Measurements from ENCODE around the gene CEMIP.

Gene CEMIP

GRCh38 chr15:80926126-80926525 lies 147.0 kb downstream of the CEMIP start:
- H3K27me3 ChIP-seq (ENCODE audit: low read length) = no peaks in the 10 kb centered on the region
- no peak overlapping the region for H3K4me3 ChIP-seq (ENCODE audit: insufficient read depth, low read length, poor library complexity, severe bottlenecking)
- TF ChIP-seq, protein P1, sequence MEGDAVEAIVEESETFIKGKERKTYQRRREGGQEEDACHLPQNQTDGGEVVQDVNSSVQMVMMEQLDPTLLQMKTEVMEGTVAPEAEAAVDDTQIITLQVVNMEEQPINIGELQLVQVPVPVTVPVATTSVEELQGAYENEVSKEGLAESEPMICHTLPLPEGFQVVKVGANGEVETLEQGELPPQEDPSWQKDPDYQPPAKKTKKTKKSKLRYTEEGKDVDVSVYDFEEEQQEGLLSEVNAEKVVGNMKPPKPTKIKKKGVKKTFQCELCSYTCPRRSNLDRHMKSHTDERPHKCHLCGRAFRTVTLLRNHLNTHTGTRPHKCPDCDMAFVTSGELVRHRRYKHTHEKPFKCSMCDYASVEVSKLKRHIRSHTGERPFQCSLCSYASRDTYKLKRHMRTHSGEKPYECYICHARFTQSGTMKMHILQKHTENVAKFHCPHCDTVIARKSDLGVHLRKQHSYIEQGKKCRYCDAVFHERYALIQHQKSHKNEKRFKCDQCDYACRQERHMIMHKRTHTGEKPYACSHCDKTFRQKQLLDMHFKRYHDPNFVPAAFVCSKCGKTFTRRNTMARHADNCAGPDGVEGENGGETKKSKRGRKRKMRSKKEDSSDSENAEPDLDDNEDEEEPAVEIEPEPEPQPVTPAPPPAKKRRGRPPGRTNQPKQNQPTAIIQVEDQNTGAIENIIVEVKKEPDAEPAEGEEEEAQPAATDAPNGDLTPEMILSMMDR (IDR thresholded peaks at IDR 0.05; ENCODE audit: insufficient read depth, low read length, poor library complexity, severe bottlenecking) = no peak
- TF ChIP-seq EZH2phosphoT487 (conservative IDR thresholded peaks at IDR 0.05; ENCODE audit: low read length) = no peak
- H3K36me3 ChIP-seq (ENCODE audit: low read length) = no peaks in the 10 kb centered on the region
- no peaks in the 10 kb centered on the region for H4K20me1 ChIP-seq (ENCODE audit: low read depth, low read length)
- H3K9me3 ChIP-seq (ENCODE audit: insufficient read depth, low read length) = no peaks in the 10 kb centered on the region
- H3K9ac ChIP-seq (ENCODE audit: low read length) = no peak overlapping the region
- H2AFZ ChIP-seq (ENCODE audit: low read depth, low read length, severe bottlenecking) = no peak overlapping the region
- H3K9me2 ChIP-seq (replicated peaks; ENCODE audit: insufficient read depth, low read length) = no peaks in the 10 kb centered on the region
- H3K27ac ChIP-seq (ENCODE audit: low read depth, low read length) = no peak overlapping the region
- H3F3A ChIP-seq (ENCODE audit: insufficient read depth) = no peaks in the 10 kb centered on the region
- H3K4me2 ChIP-seq (ENCODE audit: low read depth, low read length, poor library complexity, severe bottlenecking) = no peak overlapping the region
- no peaks in the 10 kb centered on the region for H3K79me2 ChIP-seq (ENCODE audit: insufficient read depth, low read length)

GRCh38 chr15:80929225-80929624 lies 150.1 kb downstream of the CEMIP start:
- Histone ChIP-seq H4K20me1 (ENCODE audit: low read depth, low read length) (no peaks in the 10 kb centered on the region), H3K4me2 (ENCODE audit: low read depth, low read length, poor library complexity, severe bottlenecking) (no peak overlapping the region), H3K36me3 (ENCODE audit: low read length) (no peaks in the 10 kb centered on the region), H3K9me3 (ENCODE audit: insufficient read depth, low read length) (no peaks in the 10 kb centered on the region), H3K4me3 (ENCODE audit: insufficient read depth, low read length, poor library complexity, severe bottlenecking) (no peak overlapping the region), H3K9me2 (replicated peaks; ENCODE audit: insufficient read depth, low read length) (no peaks in the 10 kb centered on the region), H2AFZ (ENCODE audit: low read depth, low read length, severe bottlenecking) (no peak overlapping the region), H3K27ac (ENCODE audit: low read depth, low read length) (no peak overlapping the region), H3K79me2 (ENCODE audit: insufficient read depth, low read length) (no peaks in the 10 kb centered on the region), H3K9ac (ENCODE audit: low read length) (no peak overlapping the region), H3K27me3 (ENCODE audit: low read length) (no peaks in the 10 kb centered on the region), H3F3A (ENCODE audit: insufficient read depth) (no peaks in the 10 kb centered on the region)
- TF ChIP-seq, protein P1 (IDR thresholded peaks at IDR 0.05; ENCODE audit: insufficient read depth, low read length, poor library complexity, severe bottlenecking) = no peak
- TF ChIP-seq EZH2phosphoT487 (conservative IDR thresholded peaks at IDR 0.05; ENCODE audit: low read length) = no peak

DNA sequence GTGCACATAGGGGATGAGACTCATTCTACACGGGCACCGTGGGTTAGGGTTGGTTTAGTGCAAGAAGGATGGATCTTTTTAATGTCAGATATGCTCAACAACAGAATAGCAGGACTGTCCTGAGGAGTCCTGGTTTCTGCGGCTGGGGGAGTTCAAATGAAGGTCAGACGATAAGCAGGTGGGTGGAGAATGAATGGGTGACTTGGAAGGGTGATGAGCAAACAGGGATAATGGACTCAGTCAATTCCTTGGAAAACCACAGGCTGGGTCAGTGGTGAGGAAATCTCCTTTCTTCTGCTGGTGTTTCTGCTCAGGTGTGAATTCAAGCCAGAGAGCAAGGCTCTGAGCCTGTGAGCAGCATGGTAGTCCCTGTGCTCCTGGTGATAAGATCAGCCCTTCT lies 150.5 kb downstream of the CEMIP start:
- no peak overlapping the region for H3K27ac ChIP-seq (ENCODE audit: low read depth, low read length)
- no peaks in the 10 kb centered on the region for H3F3A ChIP-seq (ENCODE audit: insufficient read depth)
- no peak for TF ChIP-seq EZH2phosphoT487 (conservative IDR thresholded peaks at IDR 0.05; ENCODE audit: low read length)
- TF ChIP-seq, protein P1 (IDR thresholded peaks at IDR 0.05; ENCODE audit: insufficient read depth, low read length, poor library complexity, severe bottlenecking) = no peak
- H3K9ac ChIP-seq (ENCODE audit: low read length) = no peak overlapping the region
- no peaks in the 10 kb centered on the region for H3K9me3 ChIP-seq (ENCODE audit: insufficient read depth, low read length)
- no peaks in the 10 kb centered on the region for H3K36me3 ChIP-seq (ENCODE audit: low read length)
- no peak overlapping the region for H2AFZ ChIP-seq (ENCODE audit: low read depth, low read length, severe bottlenecking)
- H3K27me3 ChIP-seq (ENCODE audit: low read length) = no peaks in the 10 kb centered on the region
- no peaks in the 10 kb centered on the region for H3K79me2 ChIP-seq (ENCODE audit: insufficient read depth, low read length)
- H4K20me1 ChIP-seq (ENCODE audit: low read depth, low read length) = no peaks in the 10 kb centered on the region
- H3K4me2 ChIP-seq (ENCODE audit: low read depth, low read length, poor library complexity, severe bottlenecking) = no peak overlapping the region
- H3K9me2 ChIP-seq (replicated peaks; ENCODE audit: insufficient read depth, low read length) = no peaks in the 10 kb centered on the region
- H3K4me3 ChIP-seq (ENCODE audit: insufficient read depth, low read length, poor library complexity, severe bottlenecking) = no peak overlapping the region

Measured in SU-DHL-6 (cell line).